ENCODE data around the gene TWNK. TPM values are rescaled to one million over a fixed set of nuclear protein-coding genes. Genes with fewer than 3 reads are reported as not detected.

The TWNK gene
- total and polyA plus RNA-seq, 9 of the 15 experiments (the other 6 are each of a cell fraction or from before 2014, with no cell fraction given) = 11.6 to 34.7 (median 17.4) TPM

DNA sequence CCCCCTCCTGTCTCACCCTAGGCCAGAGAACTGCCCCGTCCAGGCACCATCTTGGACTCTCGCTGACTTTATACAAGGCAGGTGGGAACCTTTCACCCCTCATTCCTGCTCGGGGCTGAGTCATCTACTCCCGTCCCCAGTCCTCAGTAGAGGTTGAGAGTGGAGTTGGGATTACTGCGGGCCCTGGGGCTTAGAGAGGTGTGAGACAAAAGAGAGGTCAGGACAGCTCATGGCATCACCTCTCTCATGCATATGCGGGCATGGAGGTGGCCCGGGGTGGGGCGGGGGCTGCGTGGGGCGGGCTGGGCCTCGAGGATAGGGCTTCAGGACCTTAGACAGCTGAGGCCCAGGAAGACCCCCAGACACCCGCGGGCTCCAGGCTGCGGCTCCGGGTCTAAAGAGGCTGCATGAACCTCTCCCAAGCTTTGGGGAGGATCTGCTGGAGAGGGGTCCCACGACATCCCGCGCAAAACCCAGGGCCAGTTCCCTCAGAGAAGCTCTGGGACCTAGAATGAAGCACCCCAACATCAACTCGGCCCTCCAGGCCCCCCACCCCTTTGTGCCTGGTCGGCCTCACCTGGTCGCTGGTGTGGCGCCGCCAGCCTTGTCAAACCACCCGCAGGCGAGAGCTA, 43.3 kb downstream of the TWNK start:
- no TSS peak for BruUV-seq (replicated peaks)
- Histone ChIP-seq H3K36me3 (ENCODE audit: control insufficient read depth, insufficient read depth, low read length) (no peaks in the 10 kb centered on the region), H3K27ac (ENCODE audit: extremely low read depth, low read depth, low read length) (no peak overlapping the region), H3K9me1 (ENCODE audit: control insufficient read depth, insufficient read depth, low read length) (no peaks in the 10 kb centered on the region), H4K20me1 (replicated peaks; ENCODE audit: control insufficient read depth, insufficient read depth, low read length) (no peaks in the 10 kb centered on the region), H2AFZ (ENCODE audit: low read depth, low read length) (peak overlapping the region; percentile 72), H3K4me3 (peak overlapping the region; percentile 4; the same call in 1 of the 2 replicates), H3K9me3 (replicated peaks; ENCODE audit: control insufficient read depth, insufficient read depth, low read depth, low read length) (no peaks in the 10 kb centered on the region), H3K27me3 (ENCODE audit: control insufficient read depth in 2 of 2, insufficient read depth in 2 of 2, low read length in 2 of 2) (peaks cover 2 to 4% of the 10 kb centered on the region in 2 experiments; a peak in 4 of 5 replicates), H3K4me1 (replicated peaks in 1 of 2; ENCODE audit: control insufficient read depth in 2 of 2, insufficient read depth in 2 of 2, low read length in 2 of 2) (peaks cover 12 to 45% of the 10 kb centered on the region in 2 experiments), H3K4me2 (ENCODE audit: insufficient read depth, low read length) (peak overlapping the region; percentile 66), H3K9ac (ENCODE audit: insufficient read depth in 1 of 2, low read depth in 2 of 2, low read length in 2 of 2) (peak overlapping the region in 1 of 2 experiments; percentile 73; a peak in 2 of 4 replicates), H3K79me2 (ENCODE audit: control insufficient read depth, insufficient read depth, low read length) (no peaks in the 10 kb centered on the region)
- FAIRE-seq (no peak), DNase-seq (ENCODE audit: extremely low read depth in 1 of 4, low spot score in 3 of 4) (no peak), ATAC-seq (no peak)
- in situ Hi-C loops (cut with MboI) (no loop called here), intact Hi-C loops (cut with micrococcal nuclease) (loop anchor here (5.0 to 10.0 kb wide), 2 partner anchors 37 to 414 kb away; no protein-coding TSS in a partner anchor)
- no peak for TF ChIP-seq ZNF436 (CRISPR knock-in tag; IDR thresholded peaks at IDR 0.05)
- POLR2A ChIA-PET = interaction anchor here (0.6 to 1.7 kb wide), 3 partner anchors 11 to 27 kb away, joined by 3 to 6 read pairs (median 5); no protein-coding TSS in a partner anchor
- CTCF ChIA-PET (ENCODE audit: low intra/inter-chr PET ratio) = no interaction called here
- 17% methylated on average over 9 of the region's 25 CpGs for WGBS (ENCODE audit: insufficient coverage, low coverage, missing lambda C conversion rate)

DNA sequence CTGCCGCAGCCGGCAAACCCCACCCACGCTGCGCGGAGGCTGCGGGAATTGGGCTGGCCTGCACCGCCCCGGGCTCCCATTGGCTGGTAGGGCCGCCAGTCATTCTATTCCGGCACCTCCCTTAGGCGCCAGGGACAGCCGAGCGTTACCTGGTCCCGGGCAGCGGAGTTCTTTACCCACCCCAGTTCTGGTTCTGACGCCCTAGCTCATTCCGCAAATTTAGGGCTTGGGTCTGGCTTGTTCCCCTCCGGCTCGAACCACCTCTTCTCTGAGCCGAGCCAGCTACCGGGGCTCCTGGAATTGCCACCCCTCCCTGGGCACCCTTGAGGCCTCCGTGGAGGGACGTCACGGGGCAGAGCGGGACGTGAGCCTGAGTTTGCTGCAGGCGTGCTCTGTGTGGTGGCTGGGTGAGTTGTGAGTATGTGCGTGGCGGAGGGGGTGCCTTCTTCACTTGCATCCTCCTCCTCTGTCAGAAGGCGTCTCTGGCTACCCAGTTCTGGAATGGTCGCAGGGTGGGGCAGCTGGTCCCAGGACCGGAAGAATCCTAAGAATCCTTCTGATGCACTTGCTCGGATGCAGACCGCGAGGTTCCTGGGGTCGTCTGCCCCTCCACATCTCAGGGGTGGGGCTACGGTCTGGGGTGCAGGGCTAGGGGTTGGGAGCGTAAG, 43.9 kb downstream of the TWNK start, which contains the start of the genes PDZD7 and SFXN3:
TSS of gene PDZD7 (minus strand) at position 2 of the 668 bp plus-strand sequence. CDS start 910 bp downstream, outside the sequence.
TSS of gene SFXN3 (plus strand) at position 107 of the 668 bp plus-strand sequence. CDS start 3,461 bp downstream, outside the sequence.
- in situ Hi-C loops (cut with MboI) = no loop called here
- no peaks in the 10 kb centered on the region for H4K20me1 ChIP-seq (replicated peaks; ENCODE audit: control insufficient read depth, insufficient read depth, low read length)
- peak within 1 kb of the TSS; percentile 21 for H3K4me3 ChIP-seq
- FAIRE-seq (peak; percentile 32), DNase-seq (ENCODE audit: extremely low read depth in 1 of 4, low spot score in 3 of 4) (peak; percentile 88 to 97 (median 96)), ATAC-seq (peak; percentile 98)
- WGBS (ENCODE audit: insufficient coverage, low coverage, missing lambda C conversion rate) = 8% methylated on average over 24 of the region's 38 CpGs
- peaks cover 2 to 4% of the 10 kb centered on the region in 2 experiments; a peak in 4 of 5 replicates for H3K27me3 ChIP-seq (ENCODE audit: control insufficient read depth in 2 of 2, insufficient read depth in 2 of 2, low read length in 2 of 2)
- peak within 1 kb of the TSS; percentile 66 for H3K4me2 ChIP-seq (ENCODE audit: insufficient read depth, low read length)
- intact Hi-C loops (cut with micrococcal nuclease) = loop anchor here (5.0 to 10.0 kb wide), 2 partner anchors 36 to 414 kb away; no protein-coding TSS in a partner anchor
- H3K36me3 ChIP-seq (ENCODE audit: control insufficient read depth, insufficient read depth, low read length) = no peaks in the 10 kb centered on the region
- CTCF ChIA-PET (ENCODE audit: low intra/inter-chr PET ratio) = no interaction called here
- H3K9me1 ChIP-seq (ENCODE audit: control insufficient read depth, insufficient read depth, low read length) = no peaks in the 10 kb centered on the region
- peak within 1 kb of the TSS; percentile 88 for H2AFZ ChIP-seq (ENCODE audit: low read depth, low read length)
- POLR2A ChIA-PET = interaction anchor here (0.6 to 1.7 kb wide), 4 partner anchors 10 to 26 kb away, joined by 3 to 6 read pairs (median 4); no protein-coding TSS in a partner anchor
- peak within 1 kb of the TSS; percentile 2 to 73; a peak in 3 of 4 replicates for H3K9ac ChIP-seq (ENCODE audit: insufficient read depth in 1 of 2, low read depth in 2 of 2, low read length in 2 of 2)
- no peak within 1 kb of the TSS for H3K27ac ChIP-seq (ENCODE audit: extremely low read depth, low read depth, low read length)
- no peaks in the 10 kb centered on the region for H3K79me2 ChIP-seq (ENCODE audit: control insufficient read depth, insufficient read depth, low read length)
- no TSS peak for BruUV-seq (replicated peaks)
- H3K9me3 ChIP-seq (replicated peaks; ENCODE audit: control insufficient read depth, insufficient read depth, low read depth, low read length) = no peaks in the 10 kb centered on the region
- peaks cover 12 to 45% of the 10 kb centered on the region in 2 experiments for H3K4me1 ChIP-seq (replicated peaks in 1 of 2; ENCODE audit: control insufficient read depth in 2 of 2, insufficient read depth in 2 of 2, low read length in 2 of 2)
- TF ChIP-seq MBD2 (IDR thresholded peaks at IDR 0.05; ENCODE audit: borderline replicate concordance, low read depth) (peak; percentile 87), ERF (CRISPR knock-in tag; IDR thresholded peaks at IDR 0.05) (no peak), FOS (IDR thresholded peaks at IDR 0.05; ENCODE audit: extremely low read depth, insufficient read length) (peak; percentile 88), ESRRA (IDR thresholded peaks at IDR 0.05; ENCODE audit: borderline replicate concordance, low read depth) (peak; percentile 15; the same call in 1 of the 2 replicates), KAT7 (CRISPR knock-in tag; IDR thresholded peaks at IDR 0.05; ENCODE audit: borderline replicate concordance) (no peak), NFYB (IDR thresholded peaks at IDR 0.05; ENCODE audit: extremely low read depth, insufficient read length) (peak; percentile 98), RBM25 (IDR thresholded peaks at IDR 0.05; ENCODE audit: low read depth, low read length, severe bottlenecking) (peak; percentile 98), KDM5B (IDR thresholded peaks at IDR 0.05; ENCODE audit: insufficient replicate concordance, low read depth, low read length) (peak; percentile 1)
- TF ChIP-seq, protein P1, sequence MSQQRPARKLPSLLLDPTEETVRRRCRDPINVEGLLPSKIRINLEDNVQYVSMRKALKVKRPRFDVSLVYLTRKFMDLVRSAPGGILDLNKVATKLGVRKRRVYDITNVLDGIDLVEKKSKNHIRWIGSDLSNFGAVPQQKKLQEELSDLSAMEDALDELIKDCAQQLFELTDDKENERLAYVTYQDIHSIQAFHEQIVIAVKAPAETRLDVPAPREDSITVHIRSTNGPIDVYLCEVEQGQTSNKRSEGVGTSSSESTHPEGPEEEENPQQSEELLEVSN (IDR thresholded peaks at IDR 0.05; ENCODE audit: borderline replicate concordance in 1 of 2, extremely low read depth in 1 of 2, insufficient read depth in 1 of 2, insufficient read length in 1 of 2, low read depth in 1 of 2, low read length in 1 of 2, poor library complexity in 1 of 2, severe bottlenecking in 1 of 2) = peak in 1 of 2 experiments; percentile 10

Measured in K562 (cell line).